Neural cell (in vitro differentiated cells): ENCODE results near the gene ALDH4A1. TPM values are rescaled to one million over a fixed set of nuclear protein-coding genes. Genes with fewer than 3 reads are reported as not detected.

Source experiments
- H2AFZ ChIP-seq: fragments of 200-600, 300-800 bp; sonication (generic), shearing (Covaris generic); 2 replicates; pipeline ENCODE4 v1.6.0; 2014; ENCODE audit warnings: low read depth, mild to moderate bottlenecking, antibody characterized with exemption, low read length, moderate library complexity
- H3F3A ChIP-seq: fragments of 200-600 bp; shearing (Covaris generic); 2 replicates; pipeline ENCODE4 v1.6.1; 2016; ENCODE audit warnings: mild to moderate bottlenecking, moderate library complexity, mixed read lengths, antibody characterized with exemption, low read length; ENCODE audit not compliant: insufficient read depth, poor library complexity, severe bottlenecking
- H3K27ac ChIP-seq: fragments of 200-600, 300-800 bp; sonication (generic), shearing (Covaris generic); 2 replicates; pipeline ENCODE4 v1.5.1; 2014; ENCODE audit warnings: mild to moderate bottlenecking, low read length, moderate library complexity
- H3K27me3 ChIP-seq: fragments of 300-800, 200-600 bp; sonication (generic), shearing (Covaris generic); 2 replicates; pipeline ENCODE4 v1.6.0; 2014; ENCODE audit warnings: mild to moderate bottlenecking, low read depth, low read length, moderate library complexity; ENCODE audit not compliant: insufficient read depth
- H3K36me3 ChIP-seq: fragments of 300-800, 200-600 bp; sonication (generic), shearing (Covaris generic); 2 replicates; pipeline ENCODE4 v1.5.1; 2014; ENCODE audit warnings: mild to moderate bottlenecking, antibody characterized with exemption, low read length, moderate library complexity; ENCODE audit not compliant: insufficient read depth
- H3K4me2 ChIP-seq: fragments of 300-800, 200-600 bp; sonication (generic), shearing (Covaris generic); 2 replicates; pipeline ENCODE4 v1.6.0; 2014; ENCODE audit warnings: mild to moderate bottlenecking, low read length
- H3K4me3 ChIP-seq: fragments of 300-800, 200-600 bp; sonication (generic), shearing (Covaris generic); 2 replicates; pipeline ENCODE4 v1.5.1; 2014; ENCODE audit warnings: mild to moderate bottlenecking, low read length, moderate library complexity
- H3K79me2 ChIP-seq: fragments of 200-600 bp; shearing (Covaris generic); replicated peaks from 2 replicates; pipeline ENCODE4 v1.6.0; 2014; ENCODE audit warnings: mild to moderate bottlenecking, low read length, moderate library complexity; ENCODE audit not compliant: insufficient read depth
- H3K9ac ChIP-seq: fragments of 300-800, 200-600 bp; sonication (generic), shearing (Covaris generic); 2 replicates; pipeline ENCODE4 v1.6.1; 2016; ENCODE audit warnings: mild to moderate bottlenecking, low read length, mixed read lengths
- H3K9me2 ChIP-seq: fragments of 200-600 bp; shearing (Covaris generic); 2 replicates; pipeline ENCODE4 v1.6.1; 2016; ENCODE audit warnings: mild to moderate bottlenecking, low read length, mixed read lengths; ENCODE audit not compliant: insufficient read depth
- H3K9me3 ChIP-seq: fragments of 200-600, 300-800 bp; sonication (generic), shearing (Covaris generic); 2 replicates; pipeline ENCODE4 v1.6.1; 2016; ENCODE audit warnings: mild to moderate bottlenecking, mixed run types, low read length, moderate library complexity, mixed read lengths
- H4K20me1 ChIP-seq: fragments of 200-600 bp; shearing (Covaris generic); 2 replicates; pipeline ENCODE4 v1.6.1; 2016; ENCODE audit warnings: mild to moderate bottlenecking, mixed run types; ENCODE audit not compliant: insufficient read depth
- EP300 ChIP-seq: fragments of 450-650 bp; conservative IDR thresholded peaks from 2 replicates; pipeline ENCODE4 v1.6.1; 2014; ENCODE audit warnings: antibody characterized with exemption, mild to moderate bottlenecking, moderate library complexity; ENCODE audit not compliant: poor library complexity, severe bottlenecking
- EZH2 ChIP-seq: fragments of 200-600, 300-800 bp; shearing (Covaris generic), sonication (generic); IDR thresholded peaks from 2 replicates; pipeline ENCODE4 v1.6.1; 2014; ENCODE audit warnings: antibody characterized with exemption, low read length, borderline replicate concordance, mild to moderate bottlenecking; ENCODE audit not compliant: insufficient read depth, poor library complexity, severe bottlenecking
- MXI1 ChIP-seq: fragments of 450-650 bp; conservative IDR thresholded peaks from 2 replicates; pipeline ENCODE4 v1.6.1; 2014; ENCODE audit warnings: antibody characterized with exemption, mild to moderate bottlenecking; ENCODE audit not compliant: poor library complexity, severe bottlenecking
- POLR2AphosphoS5 ChIP-seq: IDR thresholded peaks from 2 replicates; pipeline ENCODE4 v1.6.1; 2012
- RAD21 ChIP-seq: fragments of 450-650 bp; conservative IDR thresholded peaks from 2 replicates; pipeline ENCODE4 v1.6.1; 2014; ENCODE audit warnings: antibody characterized with exemption, mild to moderate bottlenecking, moderate library complexity
- REST ChIP-seq: IDR thresholded peaks from 2 replicates; pipeline ENCODE4 v1.6.1; 2012; ENCODE audit warnings: borderline replicate concordance
- SMC3 ChIP-seq: fragments of 450-650 bp; conservative IDR thresholded peaks from 2 replicates; pipeline ENCODE4 v1.6.1; 2014; ENCODE audit warnings: antibody characterized with exemption, mild to moderate bottlenecking, moderate library complexity; ENCODE audit not compliant: poor library complexity
- TAF1 ChIP-seq: IDR thresholded peaks from 2 replicates; pipeline ENCODE4 v1.6.1; 2012; ENCODE audit warnings: low read depth
- polyA plus RNA-seq: library from polyadenylated mRNA; depleted of rRNA; stranded (reverse); fragments of >200 nt; gene quantifications from 2 replicates; pipeline ENCODE4 v1.2.3, GENCODE V29; 2014
- TF ChIP-seq, protein P1 (sequence below): fragments of 450-650 bp; IDR thresholded peaks from 2 replicates; pipeline ENCODE4 v1.5.1; 2014; ENCODE audit warnings: antibody characterized with exemption, mild to moderate bottlenecking, moderate library complexity; ENCODE audit not compliant: poor library complexity, severe bottlenecking

The ALDH4A1 gene
- polyA plus RNA-seq, 1 donor from 2014 or later, result 11.0 TPM

DNA sequence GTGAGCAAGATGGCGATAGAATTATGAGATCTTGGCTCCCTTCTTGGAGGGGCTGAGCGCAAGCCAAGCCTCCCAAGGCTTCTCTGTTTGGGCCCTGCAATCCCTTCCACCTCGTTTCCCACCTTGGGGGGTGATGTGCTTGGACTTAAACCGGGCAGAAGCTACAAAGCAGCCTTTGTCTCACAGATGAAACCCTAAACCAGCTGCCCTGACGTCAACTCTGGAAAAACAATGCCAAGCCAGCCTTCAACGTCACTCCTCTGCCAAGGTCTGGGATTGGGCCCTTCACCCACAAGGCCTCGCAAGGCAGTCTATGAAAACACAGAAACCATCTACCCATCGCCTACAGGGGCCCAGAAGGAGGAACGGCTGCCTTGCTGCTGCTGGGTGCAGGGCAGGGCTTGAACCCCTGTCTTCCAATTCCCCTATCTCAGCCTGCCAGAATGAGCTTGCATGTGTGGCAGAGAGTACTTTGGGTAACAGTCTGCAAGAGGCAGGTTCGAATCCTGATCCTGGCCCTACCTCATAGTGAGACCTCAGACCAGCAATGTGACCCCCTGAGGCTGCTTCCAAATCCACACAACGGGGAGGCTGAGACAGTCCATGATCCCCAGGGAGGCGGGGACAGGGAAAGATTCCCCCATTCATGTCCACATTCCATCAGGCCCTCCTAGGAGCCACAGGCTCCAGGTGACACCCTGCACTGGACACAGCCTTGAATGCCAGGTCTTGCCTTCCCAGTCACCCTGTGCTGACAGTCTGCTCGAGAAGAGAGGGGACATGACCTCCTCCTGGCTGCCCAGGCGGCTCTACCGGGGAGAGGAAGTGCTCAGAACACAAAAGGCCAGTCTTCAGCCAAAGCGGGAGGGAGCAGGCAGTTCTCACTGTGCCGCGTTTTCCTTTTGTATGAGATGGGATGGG is 39.1 kb upstream of the ALDH4A1 start:
- no peaks in the 10 kb centered on the region for H3F3A ChIP-seq
- H2AFZ ChIP-seq, result no peak overlapping the region
- H3K4me2 ChIP-seq, result no peak overlapping the region
- no peaks in the 10 kb centered on the region for H4K20me1 ChIP-seq
- H3K27ac ChIP-seq, result no peak overlapping the region
- H3K9me3 ChIP-seq, result no peaks in the 10 kb centered on the region
- TF ChIP-seq EZH2 (no peak), MXI1 (no peak), EP300 (no peak), RAD21 (no peak)
- TF ChIP-seq, protein P1, sequence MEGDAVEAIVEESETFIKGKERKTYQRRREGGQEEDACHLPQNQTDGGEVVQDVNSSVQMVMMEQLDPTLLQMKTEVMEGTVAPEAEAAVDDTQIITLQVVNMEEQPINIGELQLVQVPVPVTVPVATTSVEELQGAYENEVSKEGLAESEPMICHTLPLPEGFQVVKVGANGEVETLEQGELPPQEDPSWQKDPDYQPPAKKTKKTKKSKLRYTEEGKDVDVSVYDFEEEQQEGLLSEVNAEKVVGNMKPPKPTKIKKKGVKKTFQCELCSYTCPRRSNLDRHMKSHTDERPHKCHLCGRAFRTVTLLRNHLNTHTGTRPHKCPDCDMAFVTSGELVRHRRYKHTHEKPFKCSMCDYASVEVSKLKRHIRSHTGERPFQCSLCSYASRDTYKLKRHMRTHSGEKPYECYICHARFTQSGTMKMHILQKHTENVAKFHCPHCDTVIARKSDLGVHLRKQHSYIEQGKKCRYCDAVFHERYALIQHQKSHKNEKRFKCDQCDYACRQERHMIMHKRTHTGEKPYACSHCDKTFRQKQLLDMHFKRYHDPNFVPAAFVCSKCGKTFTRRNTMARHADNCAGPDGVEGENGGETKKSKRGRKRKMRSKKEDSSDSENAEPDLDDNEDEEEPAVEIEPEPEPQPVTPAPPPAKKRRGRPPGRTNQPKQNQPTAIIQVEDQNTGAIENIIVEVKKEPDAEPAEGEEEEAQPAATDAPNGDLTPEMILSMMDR, result no peak
- no peak overlapping the region for H3K9ac ChIP-seq
- no peaks in the 10 kb centered on the region for H3K79me2 ChIP-seq
- no peaks in the 10 kb centered on the region for H3K9me2 ChIP-seq
- H3K27me3 ChIP-seq, result no peaks in the 10 kb centered on the region
- no peak overlapping the region for H3K4me3 ChIP-seq
- H3K36me3 ChIP-seq, result no peaks in the 10 kb centered on the region

- TF ChIP-seq REST (no peak), RAD21 (no peak), POLR2AphosphoS5 (no peak), TAF1 (no peak), EP300 (no peak), EZH2 (no peak), MXI1 (no peak), SMC3 (no peak)
- TF ChIP-seq, protein P1, result no peak
- H3K79me2 ChIP-seq, result no peaks in the 10 kb centered on the region
- no peaks in the 10 kb centered on the region for H3F3A ChIP-seq
These were observed 38.1 kb upstream of the ALDH4A1 start for GRCh38 chr1:18940303-18941020.

More at GRCh38 chr1:18940303-18941020, 38.1 kb upstream of the ALDH4A1 start:
- no peak overlapping the region for H3K9ac ChIP-seq
- no peaks in the 10 kb centered on the region for H3K9me3 ChIP-seq
- H3K36me3 ChIP-seq, result no peaks in the 10 kb centered on the region
- H3K27ac ChIP-seq, result no peak overlapping the region
- H3K4me3 ChIP-seq, result no peak overlapping the region
- H3K4me2 ChIP-seq, result no peak overlapping the region
- no peaks in the 10 kb centered on the region for H3K27me3 ChIP-seq
- no peaks in the 10 kb centered on the region for H3K9me2 ChIP-seq
- no peaks in the 10 kb centered on the region for H4K20me1 ChIP-seq
- H2AFZ ChIP-seq, result no peak overlapping the region
